Heart left ventricle (tissue), 16 donors: ENCODE data around the gene CARMIL3. TPM values are rescaled to one million over a fixed set of nuclear protein-coding genes. Genes with fewer than 3 reads are reported as not detected.
"Not testable (repeated sequence)": the region's sequence is repeated elsewhere in the genome, so short reads cannot be mapped to it uniquely, and the experiment has no call there.

ENCODE experiments used
- ATAC-seq, 4 donors: fragments of 200-7000 bp; cut with Tn5 transposase; one replicate each; pipeline ENCODE4 v1.9.1; 2020 to 2022; ENCODE audit warnings: moderate library complexity in 4 of 4, mild to moderate bottlenecking in 3 of 4, moderate number of reproducible peaks in 1 of 4
- DNase-seq, 5 donors: peaks; one replicate each; pipeline ENCODE4 v3.0.0-alpha.2; 2020
- H3K27ac ChIP-seq, 12 donors: fragments of 200-600 bp; sonication (generic) in 4 of 12; one replicate each; pipeline versions ENCODE4 v1.5.0 to v1.8.0; 2016 to 2022; ENCODE audit warnings: mild to moderate bottlenecking in 2 of 12
- H3K27me3 ChIP-seq, 9 donors: fragments of 200-600 bp; sonication (generic) in 2 of 9; one replicate each; pipeline versions ENCODE4 v1.5.1 to v1.8.0; 2016 to 2022; ENCODE audit warnings: mild to moderate bottlenecking in 3 of 9
- H3K36me3 ChIP-seq, 9 donors: fragments of 200-600 bp; sonication (generic) in 2 of 9; one replicate each; pipeline versions ENCODE4 v1.5.0 to v1.8.0; 2018 to 2022; ENCODE audit warnings: mild to moderate bottlenecking in 2 of 9
- H3K4me1 ChIP-seq, 12 donors: fragments of 200-600 bp; sonication (generic) in 4 of 12; one replicate each; pipeline versions ENCODE4 v1.5.0 to v1.8.0; 2016 to 2022; ENCODE audit warnings: mild to moderate bottlenecking in 3 of 12
- H3K4me3 ChIP-seq, 12 donors: fragments of 200-600 bp; sonication (generic) in 4 of 12; one replicate each; pipeline versions ENCODE4 v1.5.0 to v1.8.0; 2017 to 2022; ENCODE audit warnings: mild to moderate bottlenecking in 9 of 12, moderate library complexity in 4 of 12
- H3K9me3 ChIP-seq, 12 donors: fragments of 200-600 bp; sonication (generic) in 4 of 12; one replicate each; pipeline versions ENCODE4 v1.5.0 to v1.8.0; 2016 to 2022; ENCODE audit warnings: mild to moderate bottlenecking in 1 of 12
- POLR2A ChIP-seq, 2 donors: fragments of 450-650 bp; IDR thresholded peaks; one replicate each; pipeline ENCODE4 v1.6.1; 2017; ENCODE audit warnings: antibody characterized with exemption in 2 of 2, mild to moderate bottlenecking in 2 of 2, moderate library complexity in 2 of 2
- WGBS, 4 donors: extraction: QIAGEN DNeasy Blood & Tissue Kit in 2 of 4; methylation state at CpG; one replicate each; pipeline versions ENCODE4 v1.1.5 to v1.1.7; 2013 to 2018; 5-methylcytosine and 5-hydroxymethylcytosine counted together
- intact Hi-C, 10 donors: fragments of 100-400 bp; cut with DNase I; formaldehyde crosslinking; loops; one replicate each; pipeline versions ENCODE4 v1.11.1 to v1.14.2; 2022
- polyA plus RNA-seq, 2 donors: library from polyadenylated mRNA; stranded (reverse); fragments of 200-250 nt; gene quantifications; one replicate each; pipeline ENCODE4 v1.2.3, GENCODE V29; 2013
- total RNA-seq, 9 donors: library from RNA; depleted of rRNA in 2 of 9; stranded (reverse); fragments of >200 nt in 2 of 9; fragmentation: NEBNext Ultra II Directional in 3 of 9; extraction: Animal tissue kit (Norgen Biotek cat#: 25700) in 3 of 9; gene quantifications; one replicate each; pipeline versions ENCODE4 v1.1.0 to v1.2.4, GENCODE V29; 2016 to 2023
- TF ChIP-seq, protein P1 (sequence below), 12 donors: fragments of 200-600 bp; sonication (generic) in 4 of 12; IDR thresholded peaks; one replicate each; pipeline versions ENCODE4 v1.5.0 to v1.8.0; 2018 to 2022; ENCODE audit warnings: antibody characterized with exemption in 12 of 12, mild to moderate bottlenecking in 5 of 12
- donor health status: ischemic (EF 13 %, LVEDD 7.1; RV severe dilation, severe dysfunction).
- donor health status: healthy with polysubstance abuse.
- donor health status: DM: no; HTN: yes; CAD: no.
- donor health status: DM: no; HTN: no; CAD: no.
- donor health status: ischemic (EF 25% LVEDD 6.9; RV normal size, moderate dysfunction).
- donor health status: ischemic (EF 25% LVEDD 5.7; RV mildly dilated, moderate dysfunction).
- donor health status: healthy.
- donor health status: DM: yes; HTN: yes; CAD: no.
- donor health status: ischemic (EF 35%, LVEDD 5.7; RV mildly dilated, moderate dysfunction).
- donor health status: nonischemic (EF 11% LVEDD 7.7; RV severe dilation, severe dysfunction).
- donor health status: DM: yes; HTN: yes; CAD: no.
- donor health status: PGD.
- donor health status: ischemic (EF 29% LVEDD 5.4; RV normal size, mild dysfunction).
- donor health status: nonischemic (EF 23%, LVEDD 6.1; RV moderate dilation, normal function).

Gene CARMIL3
- total and polyA plus RNA-seq, 11 donors, result 0.05 to 0.38 (median 0.15) TPM; not detected in 3

DNA sequence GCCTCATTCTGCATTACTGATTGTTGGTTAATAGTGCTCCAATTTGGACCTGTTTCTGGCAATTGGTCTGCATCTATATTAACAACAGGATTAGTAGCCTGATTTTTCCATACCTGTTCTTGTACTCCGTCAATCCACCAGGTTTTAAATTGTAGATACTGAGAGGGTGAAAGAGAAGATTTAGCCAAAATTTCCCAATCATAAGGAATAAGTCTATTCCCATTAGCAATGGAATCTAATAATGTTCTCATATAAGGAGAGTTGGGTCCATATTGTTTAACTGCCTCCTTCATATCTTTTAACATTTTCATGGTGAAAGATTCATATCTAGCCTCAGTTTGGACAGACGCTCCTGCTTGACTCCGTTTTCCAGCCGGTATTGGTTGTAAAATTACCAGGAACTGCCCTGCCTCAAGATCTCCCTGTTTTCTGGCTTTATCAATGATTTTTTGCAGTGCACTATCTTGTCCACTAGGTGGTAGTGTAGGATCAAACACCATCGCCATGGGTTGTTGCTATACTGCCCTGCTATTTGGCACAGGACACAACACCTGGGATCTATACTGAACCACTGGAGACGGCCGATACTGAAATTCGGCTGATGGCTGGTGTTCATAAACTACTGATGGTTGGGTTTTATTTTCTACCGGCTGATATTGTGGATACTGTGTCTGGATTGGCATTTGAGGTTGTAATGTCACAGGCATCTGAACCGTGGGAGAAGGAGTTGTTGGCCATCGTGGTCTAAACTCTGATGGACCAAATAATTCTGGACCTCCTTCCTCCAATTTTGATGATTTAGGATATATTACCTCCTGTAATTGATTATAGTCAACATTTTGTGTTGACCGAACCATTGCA lies 37.9 kb upstream of the CARMIL3 start:
- TF ChIP-seq, protein P1, sequence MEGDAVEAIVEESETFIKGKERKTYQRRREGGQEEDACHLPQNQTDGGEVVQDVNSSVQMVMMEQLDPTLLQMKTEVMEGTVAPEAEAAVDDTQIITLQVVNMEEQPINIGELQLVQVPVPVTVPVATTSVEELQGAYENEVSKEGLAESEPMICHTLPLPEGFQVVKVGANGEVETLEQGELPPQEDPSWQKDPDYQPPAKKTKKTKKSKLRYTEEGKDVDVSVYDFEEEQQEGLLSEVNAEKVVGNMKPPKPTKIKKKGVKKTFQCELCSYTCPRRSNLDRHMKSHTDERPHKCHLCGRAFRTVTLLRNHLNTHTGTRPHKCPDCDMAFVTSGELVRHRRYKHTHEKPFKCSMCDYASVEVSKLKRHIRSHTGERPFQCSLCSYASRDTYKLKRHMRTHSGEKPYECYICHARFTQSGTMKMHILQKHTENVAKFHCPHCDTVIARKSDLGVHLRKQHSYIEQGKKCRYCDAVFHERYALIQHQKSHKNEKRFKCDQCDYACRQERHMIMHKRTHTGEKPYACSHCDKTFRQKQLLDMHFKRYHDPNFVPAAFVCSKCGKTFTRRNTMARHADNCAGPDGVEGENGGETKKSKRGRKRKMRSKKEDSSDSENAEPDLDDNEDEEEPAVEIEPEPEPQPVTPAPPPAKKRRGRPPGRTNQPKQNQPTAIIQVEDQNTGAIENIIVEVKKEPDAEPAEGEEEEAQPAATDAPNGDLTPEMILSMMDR (IDR thresholded peaks at IDR 0.05), result peak; percentile 85 to 97 (median 90)
- TF ChIP-seq POLR2A (IDR thresholded peaks at IDR 0.05), result no peak
- intact Hi-C loops, result loop anchor here in 8 of 10 donors (1.0 to 10.0 kb wide), 11 partner anchors 23 to 151 kb away; partner anchors contain the start of genes PCK2 (in 2 of the 8) and IRF9 (in 1 of the 8)
- H3K4me1 ChIP-seq, result peaks cover 0 to 10% (median 2%) of the 10 kb centered on the region in 12 donors
- H3K27me3 ChIP-seq, result no peaks in the 10 kb centered on the region
- no peak overlapping the region for H3K27ac ChIP-seq
- WGBS, 4 donors, result 22 to 26% (median 24%) methylated on average over 12 of the region's 12 CpGs
- ATAC-seq (peak; percentile 73 to 83 (median 82)), DNase-seq (peak in 3 of 5 donors; percentile 29 to 43 (median 35))
- H3K4me3 ChIP-seq, result no peak overlapping the region
- H3K9me3 ChIP-seq, result peaks cover 0 to 5% (median 0%) of the 10 kb centered on the region in 12 donors
- no peaks in the 10 kb centered on the region for H3K36me3 ChIP-seq

DNA sequence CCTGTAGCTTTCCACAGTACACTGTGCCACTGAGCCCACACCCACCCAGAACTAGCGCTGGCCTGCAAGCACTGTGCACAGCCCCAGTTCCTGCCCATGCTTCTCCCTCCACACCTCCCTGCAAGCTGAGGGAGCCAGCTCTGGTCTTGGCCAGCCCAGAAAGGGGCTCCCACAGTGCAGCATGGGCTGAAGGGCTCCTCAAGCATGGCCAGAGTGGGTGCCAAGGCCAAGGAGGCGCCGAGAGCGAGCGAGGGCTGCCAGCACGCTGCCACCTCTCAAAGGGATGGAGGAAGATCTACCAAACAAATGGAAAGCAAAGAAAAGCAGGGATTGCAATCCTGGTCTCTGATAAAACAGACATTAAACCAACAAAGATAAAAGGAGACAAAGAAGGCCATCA lies 36.1 kb upstream of the CARMIL3 start:
- WGBS, 4 donors, result 98 to 100% (median 99%) methylated on average over 5 to 6 of the region's 6 CpGs
- H3K9me3 ChIP-seq, H3K4me3 ChIP-seq, H3K36me3 ChIP-seq, H3K27ac ChIP-seq, DNase-seq, ATAC-seq, H3K27me3 ChIP-seq: not testable (repeated sequence)
- peaks cover 0 to 10% (median 2%) of the 10 kb centered on the region in 12 donors for H3K4me1 ChIP-seq
- intact Hi-C loops, result loop anchor here in 7 of 10 donors (2.0 to 10.0 kb wide), 7 partner anchors 21 to 149 kb away; partner anchors contain the start of gene IRF9 (in 1 of the 7)

DNA sequence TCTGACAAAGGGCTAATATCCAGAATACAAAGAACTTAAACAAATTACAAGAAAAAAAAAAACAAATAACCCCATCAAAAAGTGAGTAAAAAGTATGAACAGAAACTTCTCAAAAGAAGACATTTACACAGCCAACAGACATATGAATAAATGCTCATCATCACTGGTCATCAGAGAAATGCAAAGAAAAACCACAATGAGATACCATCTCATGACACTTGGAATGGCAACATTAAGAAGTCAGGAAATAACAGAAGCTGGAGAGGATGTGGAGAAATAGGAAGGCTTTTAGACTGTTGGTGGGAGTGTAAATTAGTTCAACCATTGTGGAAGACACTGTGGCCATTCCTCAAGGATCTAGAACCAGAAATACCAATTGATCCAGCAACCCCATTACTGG lies 32.8 kb upstream of the CARMIL3 start:
- not testable (repeated sequence) for H3K27me3 ChIP-seq, DNase-seq, H3K4me3 ChIP-seq, H3K4me1 ChIP-seq, H3K36me3 ChIP-seq, ATAC-seq, H3K27ac ChIP-seq, H3K9me3 ChIP-seq
- intact Hi-C loops, result loop anchor here in 1 of 10 donors (10.0 kb wide), 1 partner anchor 146 kb away; the partner anchor contains the start of gene IRF9

DNA sequence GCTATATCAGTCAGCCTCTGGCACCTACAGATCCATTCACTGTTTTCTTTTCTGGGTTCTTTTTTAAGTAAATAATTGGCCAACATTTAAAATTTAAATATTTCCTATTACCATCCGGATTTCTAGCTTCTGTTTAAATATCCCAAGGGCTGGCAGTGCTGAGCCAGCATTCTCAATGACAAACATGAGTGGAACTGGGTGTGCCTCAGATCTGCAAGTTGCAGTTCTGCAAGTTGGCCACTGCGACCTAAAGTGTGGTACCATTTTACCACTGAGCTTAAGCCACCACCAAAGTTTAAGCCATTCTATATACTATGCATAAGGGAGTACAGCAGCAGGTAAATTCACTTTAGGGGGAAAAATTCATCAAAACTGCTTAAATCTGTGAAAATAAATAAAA lies 31.9 kb upstream of the CARMIL3 start:
- intact Hi-C loops, result loop anchor here in 1 of 10 donors (10.0 kb wide), 1 partner anchor 145 kb away; the partner anchor contains the start of gene IRF9

DNA sequence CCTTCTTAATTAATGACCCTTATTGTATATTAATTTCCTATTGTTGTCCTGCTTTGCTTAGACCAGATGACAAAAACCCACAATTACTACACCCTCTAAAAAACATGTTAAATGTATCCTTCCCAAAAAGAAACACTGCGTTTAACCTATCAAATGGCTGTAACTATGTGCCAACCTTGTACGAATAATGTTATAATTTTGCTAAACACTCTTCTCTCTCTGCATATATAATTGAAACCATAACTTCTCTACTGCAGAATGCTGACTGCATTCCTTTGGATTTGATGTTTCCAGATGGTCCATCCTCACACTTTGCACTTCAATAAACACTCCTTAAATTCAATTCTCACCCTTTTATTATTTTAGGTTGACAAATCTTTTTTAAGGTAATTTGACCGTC lies 31.3 kb upstream of the CARMIL3 start:
- H3K27ac ChIP-seq, H3K36me3 ChIP-seq, intact Hi-C loops, ATAC-seq, H3K4me3 ChIP-seq, DNase-seq, H3K4me1 ChIP-seq, H3K9me3 ChIP-seq, H3K27me3 ChIP-seq: not testable (repeated sequence)
- 85 to 92% (median 88%) methylated on average over 3 of the region's 3 CpGs for WGBS, 4 donors

More for the DNA sequence above, 31.9 kb upstream of the CARMIL3 start:
- TF ChIP-seq, protein P1 (IDR thresholded peaks at IDR 0.05), result peak in 2 of 12 donors; percentile 17 to 31
- not testable (repeated sequence) for H3K36me3 ChIP-seq, H3K4me3 ChIP-seq, H3K27ac ChIP-seq, H3K27me3 ChIP-seq, DNase-seq, H3K4me1 ChIP-seq, H3K9me3 ChIP-seq
- WGBS, 4 donors, result 42 to 49% (median 46%) methylated on average over 2 of the region's 2 CpGs
- ATAC-seq, result peak in 2 of 4 donors; percentile 63 to 68

DNA sequence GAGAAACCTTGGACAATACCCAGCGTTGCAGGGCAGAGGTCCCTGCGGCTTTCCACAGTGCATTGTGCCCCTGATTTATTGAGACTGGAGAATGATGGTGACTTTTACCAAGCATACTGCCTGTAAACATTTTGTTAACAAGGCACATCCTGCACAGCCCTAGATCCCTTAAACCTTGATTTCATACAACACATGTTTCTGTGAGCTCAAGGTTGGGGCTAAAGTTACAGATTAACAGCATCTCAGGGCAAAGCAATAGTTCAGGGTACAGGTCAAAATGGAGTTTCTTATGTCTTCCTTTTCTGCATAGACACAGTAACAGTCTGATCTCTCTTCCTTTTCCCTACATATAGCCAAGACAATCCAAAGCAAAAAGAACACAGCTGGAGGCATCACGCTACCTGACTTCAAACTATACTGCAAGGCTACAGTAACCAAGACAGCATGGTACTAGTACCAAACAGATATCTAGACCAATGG lies 26.8 kb upstream of the CARMIL3 start:
- H3K27ac ChIP-seq, H3K9me3 ChIP-seq, DNase-seq, H3K4me3 ChIP-seq, H3K4me1 ChIP-seq, ATAC-seq, intact Hi-C loops, H3K27me3 ChIP-seq, H3K36me3 ChIP-seq: not testable (repeated sequence)
- 93 to 97% (median 94%) methylated on average over 3 of the region's 3 CpGs for WGBS, 4 donors

DNA sequence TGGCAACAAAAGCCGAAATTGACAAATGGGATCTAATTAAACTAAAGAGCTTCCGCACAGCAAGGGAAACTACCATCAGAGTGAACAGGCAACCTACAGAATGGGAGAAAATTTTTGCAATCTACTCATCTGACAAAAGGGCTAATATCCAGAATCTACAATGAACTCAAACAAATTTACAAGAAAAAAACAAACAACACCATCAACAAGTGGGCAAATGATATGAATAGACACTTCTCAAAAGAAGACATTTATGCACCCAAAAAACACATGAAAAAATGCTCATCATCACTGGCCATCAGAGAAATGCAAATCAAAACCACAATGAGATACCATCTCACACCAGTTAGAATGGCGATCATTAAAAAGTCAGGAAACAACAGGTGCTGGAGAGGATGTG lies 22.1 kb upstream of the CARMIL3 start:
- Histone ChIP-seq H3K4me1 (peaks cover 0 to 13% (median 0%) of the 10 kb centered on the region in 12 donors), H3K9me3 (peaks cover 0 to 23% (median 6%) of the 10 kb centered on the region in 12 donors)
- ATAC-seq, H3K36me3 ChIP-seq, H3K27ac ChIP-seq, H3K27me3 ChIP-seq, H3K4me3 ChIP-seq, DNase-seq: not testable (repeated sequence)
- intact Hi-C loops, result loop anchor here in 1 of 10 donors (5.0 kb wide), 1 partner anchor 42 kb away; the partner anchor contains the start of gene DHRS4L2
- 91 to 97% (median 93%) methylated on average over 2 to 3 of the region's 3 CpGs for WGBS, 4 donors

DNA sequence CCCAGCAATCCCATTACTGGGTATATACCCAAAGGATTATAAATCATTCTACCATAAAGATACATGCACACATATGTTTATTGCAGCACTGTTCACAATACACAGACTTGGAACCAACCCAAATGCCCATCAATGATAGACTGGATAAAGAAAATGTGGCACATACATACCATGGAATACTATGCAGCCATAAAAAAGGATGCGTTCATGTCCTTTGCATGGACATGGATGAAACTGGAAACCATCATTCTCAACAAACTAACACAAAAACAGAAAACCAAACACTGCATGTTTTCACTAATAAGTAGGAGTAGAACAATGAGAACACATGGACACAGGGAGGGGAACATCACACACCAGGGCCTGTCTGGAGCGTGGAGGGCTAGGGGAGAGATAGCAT lies 20.5 kb upstream of the CARMIL3 start:
- not testable (repeated sequence) for H3K36me3 ChIP-seq, H3K27me3 ChIP-seq, DNase-seq, H3K4me3 ChIP-seq, H3K27ac ChIP-seq, ATAC-seq
- Histone ChIP-seq H3K9me3 (peaks cover 0 to 23% (median 6%) of the 10 kb centered on the region in 12 donors), H3K4me1 (peaks cover 0 to 13% (median 0%) of the 10 kb centered on the region in 12 donors)
- intact Hi-C loops, result loop anchor here in 1 of 10 donors (5.0 kb wide), 1 partner anchor 44 kb away; the partner anchor contains the start of gene DHRS4L2
- 85 to 93% (median 91%) methylated on average over 2 of the region's 2 CpGs for WGBS, 4 donors
